ENCODE measurements around the gene IDI1. TPM values are rescaled to one million over a fixed set of nuclear protein-coding genes. Genes with fewer than 3 reads are reported as not detected.

The IDI1 gene
- total and polyA plus RNA-seq, 4 donors = 78.8 to 264 (median 109) TPM

- Histone ChIP-seq H3K27me3 (ENCODE audit: control insufficient read depth in 4 of 4, insufficient read depth in 4 of 4, low read length in 3 of 4) (no peaks in the 10 kb centered on the region), H3K36me3 (ENCODE audit: control insufficient read depth in 4 of 4, insufficient read depth in 3 of 4, low read depth in 1 of 4, low read length in 3 of 4) (peaks cover 0 to 7% (median 3%) of the 10 kb centered on the region in 4 donors), H3K4me3 (ENCODE audit: low read depth in 1 of 3, low read length in 3 of 3) (no peak overlapping the region), H3K9me3 (ENCODE audit: control insufficient read depth in 4 of 4, low read length in 3 of 4) (no peaks in the 10 kb centered on the region), H3K4me1 (ENCODE audit: control insufficient read depth in 4 of 4, insufficient read depth in 4 of 4, low read length in 3 of 4) (no peaks in the 10 kb centered on the region), H3K27ac (ENCODE audit: low read depth in 1 of 2, low read length in 2 of 2) (no peak overlapping the region), H3K9ac (ENCODE audit: low read depth in 1 of 2, low read length in 2 of 2) (no peak overlapping the region)
- WGBS = 91% methylated on average over 3 of the region's 3 CpGs
- TF ChIP-seq MAX (IDR thresholded peaks at IDR 0.05) = no peak
- TF ChIP-seq FOXA1 (IDR thresholded peaks at IDR 0.05) = no peak
- no peak for TF ChIP-seq TAF1 (conservative IDR thresholded peaks at IDR 0.05)
- no peak for TF ChIP-seq HNF4G (IDR thresholded peaks at IDR 0.05)
- no peak for TF ChIP-seq ZBTB33 (IDR thresholded peaks at IDR 0.05)
- no peak for TF ChIP-seq FOXA2 (IDR thresholded peaks at IDR 0.05)
- TF ChIP-seq HNF4A (conservative IDR thresholded peaks at IDR 0.05) = no peak
- TF ChIP-seq REST (IDR thresholded peaks at IDR 0.05) = no peak
- TF ChIP-seq SP1 (IDR thresholded peaks at IDR 0.05) = no peak
- no peak for TF ChIP-seq GABPA (IDR thresholded peaks at IDR 0.05 in 1 of 2, conservative IDR thresholded peaks at IDR 0.05 in 1 of 2)
- no peak for TF ChIP-seq ATF3 (IDR thresholded peaks at IDR 0.05)
- TF ChIP-seq CTCF (IDR thresholded peaks at IDR 0.05; ENCODE audit: low read depth, low read length, missing input control) = no peak
- no peak for TF ChIP-seq EGR1 (IDR thresholded peaks at IDR 0.05; ENCODE audit: low read depth in 2 of 2)
- no peak for TF ChIP-seq RXRA (IDR thresholded peaks at IDR 0.05)
- TF ChIP-seq RAD21 (IDR thresholded peaks at IDR 0.05) = no peak
- no peak for TF ChIP-seq YY1 (IDR thresholded peaks at IDR 0.05)
- TF ChIP-seq JUND (IDR thresholded peaks at IDR 0.05) = no peak
- no peak for DNase-seq (ENCODE audit: low spot score)
Measured at GRCh38 chr10:1034758-1035157, 14.2 kb downstream of the IDI1 start.

- Histone ChIP-seq H3K4me1 (ENCODE audit: control insufficient read depth in 4 of 4, insufficient read depth in 4 of 4, low read length in 3 of 4) (no peaks in the 10 kb centered on the region), H3K27ac (ENCODE audit: low read depth in 1 of 2, low read length in 2 of 2) (no peak overlapping the region), H3K27me3 (ENCODE audit: control insufficient read depth in 4 of 4, insufficient read depth in 4 of 4, low read length in 3 of 4) (no peaks in the 10 kb centered on the region), H3K9ac (ENCODE audit: low read depth in 1 of 2, low read length in 2 of 2) (no peak overlapping the region), H3K36me3 (ENCODE audit: control insufficient read depth in 4 of 4, insufficient read depth in 3 of 4, low read depth in 1 of 4, low read length in 3 of 4) (no peaks in the 10 kb centered on the region), H3K4me3 (ENCODE audit: low read depth in 1 of 3, low read length in 3 of 3) (no peak overlapping the region), H3K9me3 (ENCODE audit: control insufficient read depth in 4 of 4, low read length in 3 of 4) (no peaks in the 10 kb centered on the region)
- WGBS = 84% methylated on average over 1 of the region's 1 CpG
- no peak for DNase-seq (ENCODE audit: low spot score)
- TF ChIP-seq REST (IDR thresholded peaks at IDR 0.05) = no peak
Measured at GRCh38 chr10:1033601-1034000, 15.3 kb downstream of the IDI1 start.
